ENCODE data around the gene HSD17B7.
A peak's percentile ranks its signal among the peaks of the same experiment; 100 is the strongest.
"Not testable (repeated sequence)": the region's sequence is repeated elsewhere in the genome, so short reads cannot be mapped to it uniquely, and the experiment has no call there.

Gene HSD17B7

GRCh38 chr1:162790303-162790984, at the start of gene HSD17B7:
HSD17B7 (plus strand) TSS chr1:162790702; CDS start chr1:162790801, 99 bp downstream.
- peak; percentile 64 for DNase-seq (ENCODE audit: low read depth)

- no peak for DNase-seq (ENCODE audit: low read depth)
Measured at GRCh38 chr1:162740755-162741154, 49.7 kb upstream of the HSD17B7 start.

- DNase-seq (ENCODE audit: low read depth), result no peak
Measured at GRCh38 chr1:162741574-162741973, 48.9 kb upstream of the HSD17B7 start.

- DNase-seq (ENCODE audit: low read depth), result not testable (repeated sequence)
Measured at GRCh38 chr1:162746264-162746942, 44.1 kb upstream of the HSD17B7 start.

GRCh38 chr1:162753001-162753658, 37.4 kb upstream of the HSD17B7 start:
- peak; percentile 41 for DNase-seq (ENCODE audit: low read depth)

- DNase-seq (ENCODE audit: low read depth), result peak; percentile 77
Measured at GRCh38 chr1:162753998-162754585, 36.4 kb upstream of the HSD17B7 start.

- peak; percentile 38 for DNase-seq (ENCODE audit: low read depth)
Measured at GRCh38 chr1:162755306-162755705, 35.2 kb upstream of the HSD17B7 start.

GRCh38 chr1:162756523-162756922, 34.0 kb upstream of the HSD17B7 start:
- DNase-seq (ENCODE audit: low read depth), result peak; percentile 68

GRCh38 chr1:162757476-162757875, 33.0 kb upstream of the HSD17B7 start:
- DNase-seq (ENCODE audit: low read depth), result peak; percentile 65

- DNase-seq (ENCODE audit: low read depth), result no peak
Measured at GRCh38 chr1:162765788-162766187, 24.7 kb upstream of the HSD17B7 start.

GRCh38 chr1:162772571-162773154, 17.8 kb upstream of the HSD17B7 start:
- peak; percentile 29 for DNase-seq (ENCODE audit: low read depth)

- no peak for DNase-seq (ENCODE audit: low read depth)
Measured at GRCh38 chr1:162774007-162774406, 16.5 kb upstream of the HSD17B7 start.

GRCh38 chr1:162779043-162779442, 11.5 kb upstream of the HSD17B7 start:
- DNase-seq (ENCODE audit: low read depth), result no peak

GRCh38 chr1:162782671-162783070, 7.8 kb upstream of the HSD17B7 start:
- DNase-seq (ENCODE audit: low read depth), result no peak

- not testable (repeated sequence) for DNase-seq (ENCODE audit: low read depth)
Measured at GRCh38 chr1:162784926-162785325, 5.6 kb upstream of the HSD17B7 start.

GRCh38 chr1:162788783-162789182, 1.7 kb upstream of the HSD17B7 start:
- DNase-seq (ENCODE audit: low read depth), result peak; percentile 16

- DNase-seq (ENCODE audit: low read depth), result not testable (repeated sequence)
Measured at GRCh38 chr1:162790985-162791357, 469 bp downstream of the HSD17B7 start.

- DNase-seq (ENCODE audit: low read depth), result not testable (repeated sequence)
Measured at GRCh38 chr1:162794284-162794683, 3.8 kb downstream of the HSD17B7 start.

GRCh38 chr1:162796617-162797279, 6.2 kb downstream of the HSD17B7 start:
- not testable (repeated sequence) for DNase-seq (ENCODE audit: low read depth)

GRCh38 chr1:162799995-162800830, 9.7 kb downstream of the HSD17B7 start:
- DNase-seq (ENCODE audit: low read depth), result peak; percentile 82

GRCh38 chr1:162807503-162807902, 17.0 kb downstream of the HSD17B7 start:
- not testable (repeated sequence) for DNase-seq (ENCODE audit: low read depth)
